H1 (cell line): Measurements from ENCODE around the gene ESRRB.

ENCODE experiments used
- JUND ChIP-seq: IDR thresholded peaks from 2 replicates; pipeline ENCODE4 v1.6.1; 2011; ENCODE audit warnings: mild to moderate bottlenecking, improper control_type of control experiment, low read length
- TF ChIP-seq, protein P1 (sequence below), 3 experiments: IDR thresholded peaks; 1 replicate in 2 of 3; 2 replicates in 1 of 3; pipeline versions ENCODE4 v1.5.1 to v1.6.1; 2011; ENCODE audit warnings: low read length in 3 of 3, mild to moderate bottlenecking in 3 of 3, inconsistent platforms in 2 of 3, low read depth in 1 of 3, moderate library complexity in 1 of 3; ENCODE audit not compliant: insufficient read depth in 1 of 3; ENCODE audit errors: control extremely low read depth in 1 of 3

DNA sequence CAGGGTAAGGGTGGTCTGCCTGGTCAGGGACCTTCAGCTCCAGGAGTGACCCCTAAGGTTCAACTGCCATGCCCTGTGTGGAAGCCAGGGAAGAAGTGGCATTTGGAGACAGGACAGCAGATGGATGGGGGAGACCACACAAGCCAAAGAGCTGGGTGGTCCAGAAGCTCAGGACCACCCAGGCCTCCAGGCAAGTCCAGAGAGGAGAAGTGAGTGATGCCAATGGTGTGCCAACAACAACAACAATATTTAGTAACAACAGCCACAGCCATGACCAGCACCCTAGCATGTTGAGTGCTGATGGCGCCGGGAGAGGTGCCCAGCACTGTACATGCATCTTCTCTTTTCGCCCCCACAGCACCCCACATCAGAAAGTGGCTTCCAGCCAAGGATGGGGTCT lies 113.7 kb downstream of the ESRRB start:
- TF ChIP-seq, protein P1, sequence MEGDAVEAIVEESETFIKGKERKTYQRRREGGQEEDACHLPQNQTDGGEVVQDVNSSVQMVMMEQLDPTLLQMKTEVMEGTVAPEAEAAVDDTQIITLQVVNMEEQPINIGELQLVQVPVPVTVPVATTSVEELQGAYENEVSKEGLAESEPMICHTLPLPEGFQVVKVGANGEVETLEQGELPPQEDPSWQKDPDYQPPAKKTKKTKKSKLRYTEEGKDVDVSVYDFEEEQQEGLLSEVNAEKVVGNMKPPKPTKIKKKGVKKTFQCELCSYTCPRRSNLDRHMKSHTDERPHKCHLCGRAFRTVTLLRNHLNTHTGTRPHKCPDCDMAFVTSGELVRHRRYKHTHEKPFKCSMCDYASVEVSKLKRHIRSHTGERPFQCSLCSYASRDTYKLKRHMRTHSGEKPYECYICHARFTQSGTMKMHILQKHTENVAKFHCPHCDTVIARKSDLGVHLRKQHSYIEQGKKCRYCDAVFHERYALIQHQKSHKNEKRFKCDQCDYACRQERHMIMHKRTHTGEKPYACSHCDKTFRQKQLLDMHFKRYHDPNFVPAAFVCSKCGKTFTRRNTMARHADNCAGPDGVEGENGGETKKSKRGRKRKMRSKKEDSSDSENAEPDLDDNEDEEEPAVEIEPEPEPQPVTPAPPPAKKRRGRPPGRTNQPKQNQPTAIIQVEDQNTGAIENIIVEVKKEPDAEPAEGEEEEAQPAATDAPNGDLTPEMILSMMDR (IDR thresholded peaks at IDR 0.05; ENCODE audit: control extremely low read depth in 1 of 3, insufficient read depth in 1 of 3, low read depth in 1 of 3, low read length in 3 of 3), result no peak
- TF ChIP-seq JUND, result no peak
